Endothelial cell of umbilical vein (primary cell): ENCODE results near the gene CYREN.

Experiments
- EZH2 ChIP-seq: IDR thresholded peaks from 2 replicates; pipeline ENCODE4 v1.6.1; 2012; ENCODE audit warnings: borderline replicate concordance, low read depth, mild to moderate bottlenecking, moderate library complexity, low read length, inconsistent platforms; ENCODE audit not compliant: severe bottlenecking
- FOS ChIP-seq: IDR thresholded peaks from 2 replicates; pipeline ENCODE4 v1.6.1; 2011; ENCODE audit warnings: mild to moderate bottlenecking, low read length, moderate library complexity, borderline replicate concordance; ENCODE audit not compliant: insufficient read depth
- JUN ChIP-seq: IDR thresholded peaks from 2 replicates; pipeline ENCODE4 v1.6.1; 2011; ENCODE audit warnings: borderline replicate concordance, low read depth; ENCODE audit not compliant: insufficient read length, insufficient read depth
- MAX ChIP-seq: IDR thresholded peaks from 2 replicates; pipeline ENCODE4 v1.6.1; 2011; ENCODE audit not compliant: insufficient read depth, insufficient read length
- MYC ChIP-seq: IDR thresholded peaks from one replicate; pipeline ENCODE4 v1.6.1; 2011; ENCODE audit warnings: mild to moderate bottlenecking, low read depth, low read length
- POLR2A ChIP-seq: IDR thresholded peaks from 2 replicates; pipeline ENCODE4 v1.6.1; 2012; ENCODE audit warnings: low read depth, mild to moderate bottlenecking, control low read depth, low read length
- POLR2AphosphoS5 ChIP-seq: IDR thresholded peaks from 2 replicates; pipeline ENCODE4 v1.6.1; 2012; ENCODE audit warnings: low read depth, mild to moderate bottlenecking, control low read depth, low read length, moderate library complexity; ENCODE audit not compliant: insufficient read depth
- TF ChIP-seq, protein P1 (sequence below), 2 donors: IDR thresholded peaks; 1 replicate in 1 of 2; 2 replicates in 1 of 2; pipeline ENCODE4 v1.5.1; 2011; ENCODE audit warnings: low read length in 2 of 2, mild to moderate bottlenecking in 2 of 2, moderate library complexity in 2 of 2, control low read depth in 1 of 2, inconsistent platforms in 1 of 2, low read depth in 1 of 2; ENCODE audit not compliant: insufficient read depth in 1 of 2; ENCODE audit errors: extremely low read depth in 1 of 2

DNA sequence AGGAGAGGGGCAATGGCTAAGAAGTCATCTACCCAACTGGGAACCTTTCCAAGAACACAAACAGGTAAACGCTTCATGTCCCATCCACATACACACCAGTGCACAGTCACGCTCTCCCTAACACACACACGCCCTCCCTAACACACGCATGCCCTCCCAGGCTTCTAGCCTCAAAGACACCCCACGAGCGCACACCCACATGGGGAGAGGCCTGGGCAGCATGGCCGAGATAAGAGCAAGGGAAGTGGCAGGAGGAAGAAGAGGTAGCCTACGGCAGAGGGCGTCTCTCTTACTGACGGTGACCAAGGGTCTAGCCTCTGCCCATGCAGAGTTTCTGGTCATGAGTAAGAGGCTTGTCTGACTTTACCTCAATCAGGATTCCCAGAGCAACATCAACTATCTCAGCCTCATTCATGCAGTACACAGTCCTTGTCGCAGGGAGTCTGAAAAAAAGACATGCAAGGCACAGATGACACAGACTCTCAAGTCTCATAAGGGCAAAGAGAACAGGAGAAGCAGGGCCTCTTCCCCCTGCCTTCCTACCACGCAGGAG lies 3.1 kb downstream of the CYREN start:
- TF ChIP-seq POLR2A = no peak
- no peak for TF ChIP-seq MAX
- TF ChIP-seq, protein P1, sequence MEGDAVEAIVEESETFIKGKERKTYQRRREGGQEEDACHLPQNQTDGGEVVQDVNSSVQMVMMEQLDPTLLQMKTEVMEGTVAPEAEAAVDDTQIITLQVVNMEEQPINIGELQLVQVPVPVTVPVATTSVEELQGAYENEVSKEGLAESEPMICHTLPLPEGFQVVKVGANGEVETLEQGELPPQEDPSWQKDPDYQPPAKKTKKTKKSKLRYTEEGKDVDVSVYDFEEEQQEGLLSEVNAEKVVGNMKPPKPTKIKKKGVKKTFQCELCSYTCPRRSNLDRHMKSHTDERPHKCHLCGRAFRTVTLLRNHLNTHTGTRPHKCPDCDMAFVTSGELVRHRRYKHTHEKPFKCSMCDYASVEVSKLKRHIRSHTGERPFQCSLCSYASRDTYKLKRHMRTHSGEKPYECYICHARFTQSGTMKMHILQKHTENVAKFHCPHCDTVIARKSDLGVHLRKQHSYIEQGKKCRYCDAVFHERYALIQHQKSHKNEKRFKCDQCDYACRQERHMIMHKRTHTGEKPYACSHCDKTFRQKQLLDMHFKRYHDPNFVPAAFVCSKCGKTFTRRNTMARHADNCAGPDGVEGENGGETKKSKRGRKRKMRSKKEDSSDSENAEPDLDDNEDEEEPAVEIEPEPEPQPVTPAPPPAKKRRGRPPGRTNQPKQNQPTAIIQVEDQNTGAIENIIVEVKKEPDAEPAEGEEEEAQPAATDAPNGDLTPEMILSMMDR (IDR thresholded peaks at IDR 0.05; ENCODE audit: extremely low read depth in 1 of 2, insufficient read depth in 1 of 2, low read depth in 1 of 2, low read length in 2 of 2) = no peak
- no peak for TF ChIP-seq EZH2
- TF ChIP-seq JUN = no peak
- TF ChIP-seq POLR2AphosphoS5 = no peak
- TF ChIP-seq FOS = no peak
- TF ChIP-seq MYC = no peak
